Gastrocnemius medialis (tissue), 4 donors: Measurements from ENCODE around the gene CARMIL1. TPM values are rescaled to one million over a fixed set of nuclear protein-coding genes. Genes with fewer than 3 reads are reported as not detected.

ENCODE experiments used
- ATAC-seq, 2 donors: fragments of 150-250 bp; one replicate each; pipeline ENCODE4 v1.9.1; 2016
- DNase-seq, 2 donors: peaks; one replicate each; pipeline ENCODE4 v3.0.0-alpha.2; 2019
- H3K27ac ChIP-seq, 4 donors: fragments of 200-600 bp; sonication (generic); 1 replicate in 1 of 4; 2 replicates in 3 of 4; pipeline ENCODE4 v1.5.1; 2016 to 2018; ENCODE audit warnings: mild to moderate bottlenecking in 2 of 4, moderate library complexity in 1 of 4
- H3K27me3 ChIP-seq, 3 donors: fragments of 200-600 bp; sonication (generic) in 2 of 3; 1 replicate in 1 of 3; 2 replicates in 2 of 3; pipeline versions ENCODE4 v1.5.1 to v1.6.0; 2016 to 2019; ENCODE audit warnings: mild to moderate bottlenecking in 1 of 3, moderate library complexity in 1 of 3
- H3K36me3 ChIP-seq, 2 donors: fragments of 200-600 bp; sonication (generic) in 1 of 2; one replicate each; pipeline ENCODE4 v1.5.1; 2017 to 2018
- H3K4me1 ChIP-seq, 2 donors: fragments of 200-600 bp; sonication (generic) in 1 of 2; one replicate each; pipeline ENCODE4 v1.5.1; 2016 to 2017; ENCODE audit warnings: mild to moderate bottlenecking in 2 of 2
- H3K4me3 ChIP-seq, 4 donors: fragments of 200-600 bp; sonication (generic) in 3 of 4; 1 replicate in 1 of 4; 2 replicates in 3 of 4; pipeline ENCODE4 v1.5.1; 2016 to 2019; ENCODE audit warnings: mild to moderate bottlenecking in 2 of 4
- H3K9me3 ChIP-seq, 3 donors: fragments of 200-600 bp; sonication (generic) in 2 of 3; 1 replicate in 1 of 3; 2 replicates in 2 of 3; pipeline ENCODE4 v1.5.1; 2016 to 2019
- CTCF ChIP-seq, 5 experiments: fragments of 450-650 bp in 3 of 5; fragments of 200-600 bp in 2 of 5; sonication (generic) in 2 of 5; IDR thresholded peaks in 4 of 5; conservative IDR thresholded peaks in 1 of 5; 1 replicate in 4 of 5; 2 replicates in 1 of 5; pipeline ENCODE4 v1.5.1; 2016 to 2019; ENCODE audit warnings: antibody characterized with exemption in 5 of 5, mild to moderate bottlenecking in 3 of 5, moderate library complexity in 3 of 5
- POLR2A ChIP-seq, 2 donors: fragments of 450-650 bp; IDR thresholded peaks; one replicate each; pipeline ENCODE4 v1.6.1; 2017; ENCODE audit warnings: antibody characterized with exemption in 2 of 2, mild to moderate bottlenecking in 2 of 2, moderate library complexity in 2 of 2
- in situ Hi-C, 4 donors: fragments of 200-750 bp; cut with MboI; loops; one replicate each; pipeline versions ENCODE4 v1.15.0 to v1.8.0; 2017; ENCODE audit warnings: low sequenced_read_pairs in 4 of 4
- intact Hi-C: fragments of 100-400 bp; cut with DNase I; formaldehyde crosslinking; loops from one replicate; pipeline ENCODE4 v1.15.1; 2023; ENCODE audit warnings: low total_unique reads
- total RNA-seq, 4 donors: library from RNA; depleted of rRNA; stranded (reverse); fragments of >200 nt; gene quantifications; one replicate each; pipeline versions ENCODE4 v1.1.0 to v1.2.3, GENCODE V29; 2016

The CARMIL1 gene
- total RNA-seq, 4 donors from 2014 or later: 0.87 to 2.1 (median 1.7) TPM

DNA sequence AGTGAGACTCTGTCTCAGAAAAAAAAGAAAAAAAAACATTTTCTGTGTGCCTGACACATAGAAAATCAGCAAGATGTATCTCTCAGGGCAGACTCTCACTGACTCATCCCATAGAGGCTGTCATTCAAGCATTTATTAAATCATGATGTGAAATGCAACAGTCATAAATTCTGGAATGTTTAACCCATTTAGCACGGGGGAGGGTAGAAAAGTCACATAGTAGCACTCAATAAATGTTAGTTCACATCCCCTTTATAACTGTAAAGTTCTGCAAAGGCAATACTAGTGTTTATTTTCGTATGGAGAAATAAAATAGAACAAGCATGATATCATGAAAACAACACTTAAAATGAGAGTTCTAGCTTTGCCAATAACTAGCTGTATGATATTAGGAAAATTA is 15.5 kb upstream of the CARMIL1 start:
- ATAC-seq: no peak
- no peaks in the 10 kb centered on the region for H3K4me1 ChIP-seq

GRCh38 chr6:25266456-25267100 is 12.6 kb upstream of the CARMIL1 start:
- Histone ChIP-seq H3K27ac (peak overlapping the region in 1 of 4 donors; percentile 16), H3K27me3 (no peaks in the 10 kb centered on the region), H3K36me3 (no peaks in the 10 kb centered on the region), H3K4me3 (no peak overlapping the region), H3K4me1 (no peaks in the 10 kb centered on the region), H3K9me3 (no peaks in the 10 kb centered on the region)
- ATAC-seq: no peak
- in situ Hi-C loops: loop anchor here (5.0 to 25.0 kb wide), 4 partner anchors 221 to 346 kb away; no protein-coding TSS in a partner anchor
- no peak for DNase-seq
- no peak for TF ChIP-seq CTCF (IDR thresholded peaks at IDR 0.05 in 4 of 5, conservative IDR thresholded peaks at IDR 0.05 in 1 of 5)
- no peak for TF ChIP-seq POLR2A (IDR thresholded peaks at IDR 0.05)
- intact Hi-C loops: loop anchor here (5.0 kb wide), 1 partner anchor 336 kb away; no protein-coding TSS in a partner anchor

More for the DNA sequence above, 15.5 kb upstream of the CARMIL1 start:
- TF ChIP-seq POLR2A (IDR thresholded peaks at IDR 0.05) (no peak), CTCF (IDR thresholded peaks at IDR 0.05 in 4 of 5, conservative IDR thresholded peaks at IDR 0.05 in 1 of 5) (no peak)
- Histone ChIP-seq H3K27ac (no peak overlapping the region), H3K9me3 (no peaks in the 10 kb centered on the region), H3K27me3 (no peaks in the 10 kb centered on the region), H3K36me3 (no peaks in the 10 kb centered on the region), H3K4me3 (no peak overlapping the region)
- intact Hi-C loops (no loop called here), in situ Hi-C loops (loop anchor here (25.0 kb wide), 3 partner anchors 224 to 349 kb away; no protein-coding TSS in a partner anchor)
- no peak for DNase-seq

GRCh38 chr6:25267662-25268061 is 11.5 kb upstream of the CARMIL1 start:
- no peak for TF ChIP-seq POLR2A (IDR thresholded peaks at IDR 0.05)
- intact Hi-C loops (loop anchor here (5.0 kb wide), 1 partner anchor 335 kb away; no protein-coding TSS in a partner anchor), in situ Hi-C loops (loop anchor here (5.0 to 25.0 kb wide), 4 partner anchors 220 to 345 kb away; no protein-coding TSS in a partner anchor)

GRCh38 chr6:25270559-25270958 is 8.6 kb upstream of the CARMIL1 start:
- TF ChIP-seq POLR2A (IDR thresholded peaks at IDR 0.05): no peak
- TF ChIP-seq CTCF (IDR thresholded peaks at IDR 0.05 in 4 of 5, conservative IDR thresholded peaks at IDR 0.05 in 1 of 5): no peak
- peaks cover 0 to 5% (median 0%) of the 10 kb centered on the region in 3 donors for H3K27me3 ChIP-seq
- DNase-seq: no peak
- H3K9me3 ChIP-seq: no peaks in the 10 kb centered on the region
- intact Hi-C loops: no loop called here
- ATAC-seq: no peak
- H3K36me3 ChIP-seq: no peaks in the 10 kb centered on the region
- H3K4me1 ChIP-seq: no peaks in the 10 kb centered on the region
- in situ Hi-C loops: loop anchor here (10.0 to 25.0 kb wide), 6 partner anchors 214 to 342 kb away; no protein-coding TSS in a partner anchor
- no peak overlapping the region for H3K27ac ChIP-seq
- H3K4me3 ChIP-seq: no peak overlapping the region

More at GRCh38 chr6:25267662-25268061, 11.5 kb upstream of the CARMIL1 start:
- DNase-seq: no peak
- Histone ChIP-seq H3K27me3 (no peaks in the 10 kb centered on the region), H3K27ac (no peak overlapping the region), H3K4me3 (no peak overlapping the region), H3K36me3 (no peaks in the 10 kb centered on the region), H3K4me1 (no peaks in the 10 kb centered on the region), H3K9me3 (no peaks in the 10 kb centered on the region)
- no peak for ATAC-seq

DNA sequence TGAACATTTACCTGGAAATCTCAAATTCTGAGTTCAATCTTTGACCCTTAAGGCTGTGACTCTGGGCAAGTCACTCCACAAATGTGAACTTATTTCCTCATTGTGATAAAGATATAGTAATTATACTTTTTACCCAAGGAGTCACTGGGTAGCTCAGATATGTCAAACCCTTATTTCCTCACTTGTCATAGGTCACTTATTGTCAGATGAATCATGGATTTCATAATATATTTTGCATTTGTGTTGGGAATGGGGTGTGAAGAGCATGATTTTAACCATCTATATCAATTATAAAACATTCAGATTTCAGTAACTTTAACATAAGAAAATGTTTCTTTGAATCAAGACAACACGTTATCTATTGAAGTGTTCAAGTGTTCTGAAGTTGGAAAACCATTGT is 3.7 kb upstream of the CARMIL1 start:
- in situ Hi-C loops: loop anchor here in 3 of 4 donors (10.0 kb wide), 3 partner anchors 209 to 329 kb away; no protein-coding TSS in a partner anchor
- Histone ChIP-seq H3K36me3 (no peaks in the 10 kb centered on the region), H3K27ac (no peak overlapping the region), H3K9me3 (no peaks in the 10 kb centered on the region), H3K27me3 (peaks cover 3 to 37% (median 18%) of the 10 kb centered on the region in 3 donors), H3K4me1 (peaks cover 9 to 15% of the 10 kb centered on the region in 2 donors), H3K4me3 (no peak overlapping the region)
- ATAC-seq (no peak), DNase-seq (no peak)
- intact Hi-C loops: loop anchor here (5.0 kb wide), 1 partner anchor 217 kb away; no protein-coding TSS in a partner anchor
- TF ChIP-seq CTCF (IDR thresholded peaks at IDR 0.05 in 4 of 5, conservative IDR thresholded peaks at IDR 0.05 in 1 of 5) (no peak), POLR2A (IDR thresholded peaks at IDR 0.05) (no peak)
